Neural cell (in vitro differentiated cells): ENCODE measurements around the gene FOXD4. TPM values are rescaled to one million over a fixed set of nuclear protein-coding genes. Genes with fewer than 3 reads are reported as not detected.
"Not testable (repeated sequence)": the region's sequence is repeated elsewhere in the genome, so short reads cannot be mapped to it uniquely, and the experiment has no call there.

Experiments used
- H2AFZ ChIP-seq: fragments of 200-600, 300-800 bp; sonication (generic), shearing (Covaris generic); 2 replicates; pipeline ENCODE4 v1.6.0; 2014; ENCODE audit warnings: low read depth, mild to moderate bottlenecking, antibody characterized with exemption, low read length, moderate library complexity
- H3F3A ChIP-seq: fragments of 200-600 bp; shearing (Covaris generic); 2 replicates; pipeline ENCODE4 v1.6.1; 2016; ENCODE audit warnings: mild to moderate bottlenecking, moderate library complexity, mixed read lengths, antibody characterized with exemption, low read length; ENCODE audit not compliant: insufficient read depth, poor library complexity, severe bottlenecking
- H3K27ac ChIP-seq: fragments of 200-600, 300-800 bp; sonication (generic), shearing (Covaris generic); 2 replicates; pipeline ENCODE4 v1.5.1; 2014; ENCODE audit warnings: mild to moderate bottlenecking, low read length, moderate library complexity
- H3K27me3 ChIP-seq: fragments of 300-800, 200-600 bp; sonication (generic), shearing (Covaris generic); 2 replicates; pipeline ENCODE4 v1.6.0; 2014; ENCODE audit warnings: mild to moderate bottlenecking, low read depth, low read length, moderate library complexity; ENCODE audit not compliant: insufficient read depth
- H3K36me3 ChIP-seq: fragments of 300-800, 200-600 bp; sonication (generic), shearing (Covaris generic); 2 replicates; pipeline ENCODE4 v1.5.1; 2014; ENCODE audit warnings: mild to moderate bottlenecking, antibody characterized with exemption, low read length, moderate library complexity; ENCODE audit not compliant: insufficient read depth
- H3K4me2 ChIP-seq: fragments of 300-800, 200-600 bp; sonication (generic), shearing (Covaris generic); 2 replicates; pipeline ENCODE4 v1.6.0; 2014; ENCODE audit warnings: mild to moderate bottlenecking, low read length
- H3K4me3 ChIP-seq: fragments of 300-800, 200-600 bp; sonication (generic), shearing (Covaris generic); 2 replicates; pipeline ENCODE4 v1.5.1; 2014; ENCODE audit warnings: mild to moderate bottlenecking, low read length, moderate library complexity
- H3K79me2 ChIP-seq: fragments of 200-600 bp; shearing (Covaris generic); replicated peaks from 2 replicates; pipeline ENCODE4 v1.6.0; 2014; ENCODE audit warnings: mild to moderate bottlenecking, low read length, moderate library complexity; ENCODE audit not compliant: insufficient read depth
- H3K9ac ChIP-seq: fragments of 300-800, 200-600 bp; sonication (generic), shearing (Covaris generic); 2 replicates; pipeline ENCODE4 v1.6.1; 2016; ENCODE audit warnings: mild to moderate bottlenecking, low read length, mixed read lengths
- H3K9me2 ChIP-seq: fragments of 200-600 bp; shearing (Covaris generic); 2 replicates; pipeline ENCODE4 v1.6.1; 2016; ENCODE audit warnings: mild to moderate bottlenecking, low read length, mixed read lengths; ENCODE audit not compliant: insufficient read depth
- H3K9me3 ChIP-seq: fragments of 200-600, 300-800 bp; sonication (generic), shearing (Covaris generic); 2 replicates; pipeline ENCODE4 v1.6.1; 2016; ENCODE audit warnings: mild to moderate bottlenecking, mixed run types, low read length, moderate library complexity, mixed read lengths
- H4K20me1 ChIP-seq: fragments of 200-600 bp; shearing (Covaris generic); 2 replicates; pipeline ENCODE4 v1.6.1; 2016; ENCODE audit warnings: mild to moderate bottlenecking, mixed run types; ENCODE audit not compliant: insufficient read depth
- POLR2AphosphoS5 ChIP-seq: IDR thresholded peaks from 2 replicates; pipeline ENCODE4 v1.6.1; 2012
- polyA plus RNA-seq: library from polyadenylated mRNA; depleted of rRNA; stranded (reverse); fragments of >200 nt; gene quantifications from 2 replicates; pipeline ENCODE4 v1.2.3, GENCODE V29; 2014

Gene FOXD4
- polyA plus RNA-seq, 1 donor from 2014 or later = 2.5 TPM

DNA sequence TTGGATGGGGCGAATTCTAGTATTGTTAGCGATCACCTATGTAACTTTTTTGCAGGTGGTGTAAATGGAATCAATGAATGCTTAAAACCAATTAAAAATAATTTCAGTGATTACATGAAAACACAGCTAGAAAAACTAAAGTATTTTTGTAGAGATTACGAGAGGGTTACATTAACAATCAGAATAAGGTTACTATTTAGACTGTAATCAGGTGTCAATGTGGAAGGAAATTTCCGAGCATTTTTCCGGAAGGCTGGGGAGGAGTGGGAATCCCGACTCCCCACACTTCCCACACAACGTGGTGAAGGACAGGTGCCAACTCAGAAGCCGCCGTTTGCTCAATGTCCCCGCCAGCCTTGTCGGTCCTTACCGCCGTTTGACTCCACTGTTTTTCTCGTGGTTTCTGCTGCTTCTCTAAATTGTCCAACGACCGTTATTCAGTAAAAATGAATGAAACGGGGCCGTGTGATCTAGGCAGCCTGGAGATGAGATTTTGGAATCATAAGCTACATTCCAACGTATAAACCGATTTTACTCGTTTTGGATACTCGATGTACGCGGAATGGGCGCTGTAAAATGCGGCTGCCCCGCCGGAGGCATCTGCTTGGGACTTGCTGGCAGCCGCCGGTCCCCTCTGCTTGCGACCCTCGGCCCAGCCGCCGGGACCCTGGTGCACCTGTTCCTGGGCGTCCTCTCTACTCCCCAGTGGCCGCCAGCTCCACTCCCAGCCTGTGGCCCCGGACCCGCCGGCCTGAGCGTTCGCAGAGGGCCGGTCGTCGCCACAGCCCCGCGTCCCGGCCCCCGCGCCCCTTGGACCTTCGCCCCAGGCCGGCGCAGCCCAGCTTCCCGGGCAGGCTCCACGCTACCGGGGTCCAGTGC is 5.4 kb downstream of the FOXD4 start:
- not testable (repeated sequence) for H3K4me3 ChIP-seq, H3K4me2 ChIP-seq
- peaks cover 65% of the 10 kb centered on the region for H3K27me3 ChIP-seq

DNA sequence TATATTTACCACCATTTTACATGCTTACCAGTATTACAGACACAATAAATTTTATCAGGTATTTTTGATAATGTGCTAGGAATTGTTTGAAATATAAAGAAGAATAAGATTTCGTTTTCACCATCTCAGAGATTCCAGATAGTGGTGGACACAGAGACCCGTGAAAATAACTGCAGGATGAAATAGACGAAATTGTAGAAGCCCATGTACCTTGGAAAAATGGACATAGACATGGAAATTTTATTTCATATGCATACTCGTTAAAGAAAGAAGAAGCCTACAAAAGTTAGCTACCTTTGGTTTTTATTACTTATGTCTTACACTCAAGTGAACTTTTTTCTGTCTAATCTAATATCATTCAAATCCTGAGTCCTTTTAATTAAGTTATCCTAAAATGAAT is 7.5 kb downstream of the FOXD4 start:
- not testable (repeated sequence) for H2AFZ ChIP-seq, H3K9me2 ChIP-seq, H4K20me1 ChIP-seq, H3K4me2 ChIP-seq, H3K27ac ChIP-seq, H3K9me3 ChIP-seq, H3K4me3 ChIP-seq, H3K79me2 ChIP-seq, H3F3A ChIP-seq, H3K36me3 ChIP-seq, H3K9ac ChIP-seq
- H3K27me3 ChIP-seq = peaks cover 50% of the 10 kb centered on the region

More for the DNA sequence above, 5.4 kb downstream of the FOXD4 start:
- not testable (repeated sequence) for H3K27ac ChIP-seq, H3K9ac ChIP-seq, H2AFZ ChIP-seq, H3K9me3 ChIP-seq, H3F3A ChIP-seq, H4K20me1 ChIP-seq, H3K9me2 ChIP-seq, H3K79me2 ChIP-seq, H3K36me3 ChIP-seq
- TF ChIP-seq POLR2AphosphoS5 = peak; percentile 67

DNA sequence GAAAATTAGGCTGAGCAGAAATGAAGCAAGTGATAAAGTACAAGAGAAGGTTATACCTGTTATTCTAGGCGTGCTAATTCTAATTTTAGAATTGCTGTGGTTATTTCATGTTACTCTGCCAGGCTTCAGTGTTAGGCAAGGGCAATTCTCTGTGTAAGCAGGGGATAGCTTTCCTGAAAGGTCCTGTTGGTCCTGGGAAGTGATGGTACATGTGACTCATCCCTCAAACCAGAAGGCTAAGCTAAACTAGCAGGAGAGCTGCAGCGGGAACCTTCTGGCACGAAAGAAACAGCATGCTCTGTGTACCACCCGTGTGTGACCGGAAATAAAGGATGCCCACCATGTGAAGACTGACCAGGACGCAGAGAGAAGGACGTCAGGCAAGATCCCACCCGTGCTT is 8.7 kb downstream of the FOXD4 start:
- H3K9me2 ChIP-seq, H3K79me2 ChIP-seq, H3K27ac ChIP-seq, H4K20me1 ChIP-seq, H3K9me3 ChIP-seq, H3K9ac ChIP-seq, H3K4me2 ChIP-seq, H2AFZ ChIP-seq, H3K4me3 ChIP-seq, H3K36me3 ChIP-seq, H3F3A ChIP-seq: not testable (repeated sequence)
- H3K27me3 ChIP-seq = peaks cover 43% of the 10 kb centered on the region

DNA sequence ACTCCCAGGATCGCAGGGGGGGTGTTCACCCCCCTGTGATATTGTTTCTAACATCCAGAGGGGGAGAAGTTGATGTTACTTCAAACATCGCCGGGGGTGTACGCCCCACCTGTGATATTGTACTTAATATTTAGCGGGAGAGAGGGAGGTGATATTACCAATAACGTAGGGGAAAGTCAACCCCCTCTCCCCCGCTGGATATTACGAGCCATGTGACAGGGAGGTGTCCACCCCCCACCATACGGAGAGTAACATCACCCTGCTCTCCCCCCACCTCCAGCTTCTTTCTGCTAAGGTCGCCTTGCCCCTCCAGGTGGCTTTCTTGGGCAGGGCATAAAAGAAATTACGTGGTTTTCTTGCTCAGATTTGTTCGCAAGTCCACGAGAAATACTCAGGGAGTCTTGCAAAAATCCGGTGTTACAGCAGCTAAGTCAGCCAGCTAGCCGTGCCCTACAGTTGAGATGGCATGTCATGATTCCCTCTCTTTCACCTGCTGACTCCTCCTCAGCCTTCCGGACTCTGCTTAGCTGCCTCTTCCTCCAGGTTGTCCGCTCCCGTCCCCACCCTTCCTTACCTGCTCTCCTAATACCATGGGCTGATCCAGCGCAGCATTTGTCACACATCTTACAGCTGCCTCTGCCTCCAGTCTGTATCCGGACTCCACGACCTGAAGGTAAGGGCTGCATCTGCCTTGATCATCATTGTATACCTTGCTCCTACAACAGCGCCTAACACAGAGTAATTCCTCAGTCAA is 9.3 kb downstream of the FOXD4 start:
- not testable (repeated sequence) for H3K9me2 ChIP-seq, H3K9me3 ChIP-seq, H3K9ac ChIP-seq, H3K4me3 ChIP-seq, H3K27ac ChIP-seq, H3K36me3 ChIP-seq, H3K4me2 ChIP-seq, H3F3A ChIP-seq, H2AFZ ChIP-seq, H3K79me2 ChIP-seq, H4K20me1 ChIP-seq
- peaks cover 37% of the 10 kb centered on the region for H3K27me3 ChIP-seq

DNA sequence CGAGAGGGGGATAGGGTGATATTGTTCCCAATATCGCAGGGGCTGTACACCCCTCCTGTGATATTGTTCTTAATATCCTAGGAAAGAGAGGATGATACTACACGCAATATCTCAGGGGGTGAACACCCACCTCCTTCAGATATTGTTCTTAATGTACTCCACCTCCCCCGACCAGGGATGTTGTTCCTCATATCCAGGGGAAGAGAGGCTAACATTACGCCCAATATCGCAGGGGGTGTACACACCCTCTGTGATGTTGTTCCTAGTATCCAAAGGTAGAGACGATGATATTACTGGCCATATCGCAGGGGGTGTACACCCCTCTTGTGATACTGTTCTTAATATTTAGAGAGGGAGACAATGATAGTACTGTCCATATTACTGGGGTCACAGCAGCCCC is 12.2 kb downstream of the FOXD4 start:
- not testable (repeated sequence) for H3K4me3 ChIP-seq, H3K36me3 ChIP-seq, H2AFZ ChIP-seq, H3K27ac ChIP-seq, H3K9ac ChIP-seq, H3K79me2 ChIP-seq, H3K9me2 ChIP-seq, H3K9me3 ChIP-seq, H3F3A ChIP-seq, H4K20me1 ChIP-seq, H3K4me2 ChIP-seq
- H3K27me3 ChIP-seq = peaks cover 19% of the 10 kb centered on the region

DNA sequence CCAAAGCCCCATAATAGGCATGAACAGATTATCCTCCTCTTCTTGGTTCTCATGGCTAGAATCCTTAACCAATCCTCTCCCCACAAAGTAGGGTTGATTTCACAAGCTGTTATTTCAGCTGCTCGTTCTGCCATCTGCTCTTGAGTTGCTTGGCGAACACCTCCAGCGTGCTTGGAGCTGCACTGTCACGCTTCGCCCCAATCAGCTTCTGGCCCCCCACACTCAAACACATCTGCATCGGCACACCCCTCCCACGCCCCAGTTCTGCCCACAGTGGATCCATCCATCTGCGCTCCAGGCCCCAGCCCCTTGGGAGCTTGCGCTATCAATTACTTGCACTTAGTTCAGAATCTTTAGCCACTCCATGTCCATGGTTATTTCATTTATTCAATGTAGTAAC is 17.8 kb downstream of the FOXD4 start:
- not testable (repeated sequence) for H3K9ac ChIP-seq, H3K27ac ChIP-seq, H3K36me3 ChIP-seq, H3K4me2 ChIP-seq, H4K20me1 ChIP-seq, H3F3A ChIP-seq, H3K27me3 ChIP-seq, H3K9me2 ChIP-seq, H2AFZ ChIP-seq, H3K79me2 ChIP-seq, H3K4me3 ChIP-seq, H3K9me3 ChIP-seq

DNA sequence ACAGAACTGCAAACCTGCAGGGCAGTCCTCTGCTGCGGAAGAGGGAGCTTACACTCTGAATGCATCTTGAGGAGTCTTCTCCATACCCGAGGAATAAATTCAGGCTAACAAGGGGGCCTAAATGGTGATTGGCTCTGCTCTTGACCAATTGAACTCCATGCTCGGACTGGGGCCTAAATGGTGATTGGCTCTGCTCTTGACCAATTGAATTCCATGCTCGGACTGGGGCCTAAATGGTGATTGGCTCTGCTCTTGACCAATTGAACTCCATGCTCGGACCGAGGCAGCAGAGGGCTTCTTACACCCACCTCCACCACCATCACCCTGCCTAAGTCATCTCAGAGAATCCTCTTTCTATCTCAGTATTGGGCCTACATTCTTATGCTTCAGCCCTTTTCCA is 18.4 kb downstream of the FOXD4 start:
- not testable (repeated sequence) for H4K20me1 ChIP-seq, H3K9me2 ChIP-seq, H3F3A ChIP-seq, H3K4me2 ChIP-seq, H3K4me3 ChIP-seq, H3K36me3 ChIP-seq, H2AFZ ChIP-seq, H3K79me2 ChIP-seq, H3K27me3 ChIP-seq, H3K27ac ChIP-seq, H3K9me3 ChIP-seq, H3K9ac ChIP-seq

DNA sequence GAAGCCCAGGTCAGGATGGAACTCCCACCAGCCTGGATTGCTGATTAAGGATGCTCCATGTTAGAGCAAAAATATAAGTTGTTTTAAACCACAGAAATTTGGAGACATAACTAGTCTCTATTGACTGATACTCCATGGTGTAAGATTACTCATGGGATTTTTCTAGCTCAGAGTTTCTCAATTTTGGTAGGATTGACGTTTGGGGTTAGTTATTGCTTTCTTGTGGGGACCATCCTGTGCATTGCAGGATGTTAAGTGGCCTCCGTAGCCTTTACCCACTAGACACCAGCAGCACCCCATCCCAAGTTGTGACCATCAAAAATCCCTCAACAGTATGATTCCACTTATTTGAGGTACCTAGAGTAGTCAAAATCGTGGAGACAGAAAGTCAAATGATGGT is 19.4 kb downstream of the FOXD4 start:
- H3K9me3 ChIP-seq, H3F3A ChIP-seq, H3K9ac ChIP-seq, H2AFZ ChIP-seq, H3K4me2 ChIP-seq, H3K36me3 ChIP-seq, H3K4me3 ChIP-seq, H3K9me2 ChIP-seq, H4K20me1 ChIP-seq, H3K27ac ChIP-seq, H3K79me2 ChIP-seq, H3K27me3 ChIP-seq: not testable (repeated sequence)
